T1000 (cell line): ENCODE results near the gene KCNAB2.
"Not testable (repeated sequence)": the region's sequence is repeated elsewhere in the genome, so short reads cannot be mapped to it uniquely, and the experiment has no call there.

ENCODE experiments used
- DNase-seq: peaks from one replicate; lab custom pipeline; 2025; ENCODE audit warnings: mixed read lengths; lab: John Stamatoyannopoulos, UW

KCNAB2 gene

GRCh38 chr1:6056572-6056948, 10.9 kb downstream of the KCNAB2 start:
- no peak for DNase-seq

- DNase-seq = no peak
Measured at GRCh38 chr1:6057170-6057845, 11.6 kb downstream of the KCNAB2 start.

- no peak for DNase-seq
Measured at GRCh38 chr1:6059866-6060265, 14.2 kb downstream of the KCNAB2 start.

GRCh38 chr1:6062670-6063069, 17.0 kb downstream of the KCNAB2 start:
- DNase-seq = no peak

- DNase-seq = not testable (repeated sequence)
Measured at GRCh38 chr1:6063532-6064053, 17.9 kb downstream of the KCNAB2 start.

GRCh38 chr1:6065093-6065858, 19.6 kb downstream of the KCNAB2 start:
- DNase-seq = no peak

- no peak for DNase-seq
Measured at GRCh38 chr1:6066680-6067079, 21.0 kb downstream of the KCNAB2 start.

- no peak for DNase-seq
Measured at GRCh38 chr1:6068073-6068472, 22.4 kb downstream of the KCNAB2 start.

GRCh38 chr1:6068932-6069331, 23.2 kb downstream of the KCNAB2 start:
- DNase-seq = no peak

- no peak for DNase-seq
Measured at GRCh38 chr1:6069573-6069972, 23.9 kb downstream of the KCNAB2 start.

GRCh38 chr1:6070450-6070974, 24.8 kb downstream of the KCNAB2 start:
- no peak for DNase-seq

GRCh38 chr1:6071219-6071618, 25.5 kb downstream of the KCNAB2 start:
- DNase-seq = no peak

GRCh38 chr1:6072774-6073479, 27.2 kb downstream of the KCNAB2 start:
- no peak for DNase-seq

GRCh38 chr1:6073480-6074053, 27.9 kb downstream of the KCNAB2 start:
- no peak for DNase-seq

- DNase-seq = no peak
Measured at GRCh38 chr1:6074192-6074901, 28.7 kb downstream of the KCNAB2 start.

GRCh38 chr1:6075748-6076147, 30.1 kb downstream of the KCNAB2 start:
- DNase-seq = no peak

- not testable (repeated sequence) for DNase-seq
Measured at GRCh38 chr1:6077061-6077460, 31.4 kb downstream of the KCNAB2 start.

- DNase-seq = no peak
Measured at GRCh38 chr1:6077506-6077905, 31.8 kb downstream of the KCNAB2 start.

- DNase-seq = no peak
Measured at GRCh38 chr1:6077919-6078318, 32.2 kb downstream of the KCNAB2 start.

GRCh38 chr1:6080469-6080868, 34.8 kb downstream of the KCNAB2 start:
- DNase-seq = no peak

- no peak for DNase-seq
Measured at GRCh38 chr1:6081901-6082300, 36.2 kb downstream of the KCNAB2 start.
